Mesenchymal stem cell (in vitro differentiated cells and primary cell): Measurements from ENCODE around the gene PGLYRP2.
"Not testable (repeated sequence)": the region's sequence is repeated elsewhere in the genome, so short reads cannot be mapped to it uniquely, and the experiment has no call there.

Experiments used
- DNase-seq: peaks from one replicate; pipeline ENCODE4 v3.0.0-alpha.2; 2013
- H2AFZ ChIP-seq: one replicate; pipeline ENCODE4 v1.6.1; 2013; ENCODE audit warnings: low read depth, mild to moderate bottlenecking, control low read depth, inconsistent platforms, low read length, moderate library complexity
- H2AK5ac ChIP-seq: 2 replicates; pipeline ENCODE4 v1.6.1; 2013; ENCODE audit warnings: low read length, moderate library complexity, mild to moderate bottlenecking, inconsistent platforms; ENCODE audit not compliant: severe bottlenecking
- H2BK120ac ChIP-seq: one replicate; pipeline ENCODE4 v1.6.1; 2013; ENCODE audit warnings: low read depth, mild to moderate bottlenecking, inconsistent platforms, low read length, moderate library complexity
- H2BK12ac ChIP-seq, 2 experiments: one replicate each; pipeline ENCODE4 v1.6.1; 2013; ENCODE audit warnings: inconsistent platforms in 2 of 2, low read length in 2 of 2, mild to moderate bottlenecking in 2 of 2, moderate library complexity in 2 of 2, control low read depth in 1 of 2
- H2BK15ac ChIP-seq: one replicate; pipeline ENCODE4 v1.6.1; 2013; ENCODE audit warnings: mild to moderate bottlenecking, low read depth, inconsistent platforms; ENCODE audit not compliant: poor library complexity, severe bottlenecking
- H2BK5ac ChIP-seq: 2 replicates; pipeline ENCODE4 v1.6.1; 2013; ENCODE audit warnings: low read depth, mild to moderate bottlenecking, low read length, control low read depth, inconsistent platforms; ENCODE audit not compliant: poor library complexity, severe bottlenecking
- H3K14ac ChIP-seq, 2 experiments: one replicate each; pipeline ENCODE4 v1.6.1; 2013; ENCODE audit warnings: inconsistent platforms in 2 of 2, low read length in 2 of 2, control low read depth in 1 of 2, mild to moderate bottlenecking in 1 of 2, moderate library complexity in 1 of 2
- H3K18ac ChIP-seq, 2 experiments: one replicate each; pipeline ENCODE4 v1.6.1; 2013; ENCODE audit warnings: inconsistent platforms in 2 of 2, low read length in 2 of 2, control low read depth in 1 of 2, low read depth in 1 of 2, mild to moderate bottlenecking in 1 of 2
- H3K23ac ChIP-seq, 2 experiments: one replicate each; pipeline ENCODE4 v1.6.1; 2013; ENCODE audit warnings: inconsistent platforms in 2 of 2, low read length in 2 of 2, mild to moderate bottlenecking in 2 of 2, moderate library complexity in 2 of 2, control low read depth in 1 of 2
- H3K27ac ChIP-seq: 2 replicates; pipeline ENCODE4 v1.5.1; 2013; ENCODE audit warnings: mild to moderate bottlenecking, moderate library complexity, low read length, control low read depth, inconsistent platforms; ENCODE audit not compliant: poor library complexity, severe bottlenecking
- H3K27me3 ChIP-seq, 2 experiments: 2 replicates each; pipeline versions ENCODE4 v1.6.1 to v1.7.0; 2013; ENCODE audit warnings: low read length in 2 of 2, mild to moderate bottlenecking in 2 of 2, moderate library complexity in 2 of 2, control low read depth in 1 of 2, inconsistent platforms in 1 of 2; ENCODE audit not compliant: control insufficient read depth in 1 of 2, insufficient read depth in 1 of 2
- H3K36me3 ChIP-seq, 2 experiments: 2 replicates each; pipeline versions ENCODE4 v1.6.1 to v1.7.0; 2013; ENCODE audit warnings: low read length in 2 of 2, control low read depth in 1 of 2, inconsistent platforms in 1 of 2, low read depth in 1 of 2, mild to moderate bottlenecking in 1 of 2; ENCODE audit not compliant: insufficient read depth in 2 of 2, control insufficient read depth in 1 of 2
- H3K4ac ChIP-seq, 2 experiments: one replicate each; pipeline ENCODE4 v1.6.1; 2013; ENCODE audit warnings: inconsistent platforms in 2 of 2, low read length in 2 of 2, mild to moderate bottlenecking in 2 of 2, moderate library complexity in 2 of 2, control low read depth in 1 of 2, low read depth in 1 of 2
- H3K4me1 ChIP-seq: 2 replicates; pipeline ENCODE4 v1.6.1; 2013; ENCODE audit warnings: low read depth, low read length, control low read depth; ENCODE audit not compliant: control insufficient read depth, insufficient read depth
- H3K4me2 ChIP-seq: 2 replicates; pipeline ENCODE4 v1.6.1; 2013; ENCODE audit warnings: low read length, mild to moderate bottlenecking, inconsistent platforms; ENCODE audit not compliant: poor library complexity, severe bottlenecking
- H3K4me3 ChIP-seq, 2 experiments: 2 replicates each; pipeline versions ENCODE4 v1.5.1 to v1.7.0; 2013; ENCODE audit warnings: low read length in 2 of 2, mild to moderate bottlenecking in 2 of 2, control low read depth in 1 of 2, low read depth in 1 of 2; ENCODE audit not compliant: insufficient read depth in 1 of 2
- H3K79me1 ChIP-seq: replicated peaks from 2 replicates; pipeline ENCODE4 v1.6.1; 2013; ENCODE audit warnings: mild to moderate bottlenecking, control low read depth, low read length, inconsistent platforms; ENCODE audit not compliant: poor library complexity, severe bottlenecking
- H3K9ac ChIP-seq: 2 replicates; pipeline ENCODE4 v1.7.0; 2013; ENCODE audit warnings: mild to moderate bottlenecking, low read length, moderate library complexity
- H3K9me3 ChIP-seq: 2 replicates; pipeline ENCODE4 v1.7.0; 2013; ENCODE audit warnings: mild to moderate bottlenecking, low read length; ENCODE audit not compliant: control insufficient read depth
- H4K8ac ChIP-seq: one replicate; pipeline ENCODE4 v1.6.1; 2013; ENCODE audit warnings: inconsistent platforms, mild to moderate bottlenecking, low read length, moderate library complexity
- H4K91ac ChIP-seq: one replicate; pipeline ENCODE4 v1.6.1; 2013; ENCODE audit warnings: mild to moderate bottlenecking, low read length, inconsistent platforms
- WGBS: methylation state at CpG from one replicate; pipeline ENCODE4 v1.1.7; 2013; ENCODE audit warnings: mixed read lengths; 5-methylcytosine and 5-hydroxymethylcytosine counted together

Gene PGLYRP2

GRCh38 chr19:15475611-15476010 is 3.7 kb downstream of the PGLYRP2 start:
- H2AFZ ChIP-seq, result no peak overlapping the region
- no peak overlapping the region for H3K23ac ChIP-seq
- no peak overlapping the region for H3K4me3 ChIP-seq
- no peak overlapping the region for H3K27ac ChIP-seq
- 85% methylated on average over 10 of the region's 10 CpGs for WGBS
- no peak overlapping the region for H3K18ac ChIP-seq
- H2BK5ac ChIP-seq, result no peak overlapping the region
- H3K4me1 ChIP-seq, result no peaks in the 10 kb centered on the region
- no peak overlapping the region for H2AK5ac ChIP-seq
- no peak overlapping the region for H2BK15ac ChIP-seq
- DNase-seq, result no peak
- H3K79me1 ChIP-seq, result no peaks in the 10 kb centered on the region
- no peak overlapping the region for H2BK12ac ChIP-seq
- no peak overlapping the region for H3K4me2 ChIP-seq
- H3K4ac ChIP-seq, result no peak overlapping the region
- H4K8ac ChIP-seq, result no peak overlapping the region
- H3K27me3 ChIP-seq, result peaks cover 0 to 6% of the 10 kb centered on the region in 2 experiments
- no peak overlapping the region for H3K9ac ChIP-seq
- H3K36me3 ChIP-seq, result no peaks in the 10 kb centered on the region
- H4K91ac ChIP-seq, result no peak overlapping the region
- no peak overlapping the region for H3K14ac ChIP-seq
- H2BK120ac ChIP-seq, result no peak overlapping the region
- peaks cover 2% of the 10 kb centered on the region for H3K9me3 ChIP-seq

- no peak overlapping the region for H2BK120ac ChIP-seq
- H3K27ac ChIP-seq, result no peak overlapping the region
- peaks cover 0 to 6% of the 10 kb centered on the region in 2 experiments for H3K27me3 ChIP-seq
- no peak overlapping the region for H2AK5ac ChIP-seq
- H3K4me3 ChIP-seq, result no peak overlapping the region
- H4K91ac ChIP-seq, result no peak overlapping the region
- no peaks in the 10 kb centered on the region for H3K79me1 ChIP-seq
- H4K8ac ChIP-seq, result no peak overlapping the region
- H3K4me2 ChIP-seq, result no peak overlapping the region
- H2AFZ ChIP-seq, result no peak overlapping the region
- no peak overlapping the region for H2BK5ac ChIP-seq
- peaks cover 2% of the 10 kb centered on the region for H3K9me3 ChIP-seq
- no peaks in the 10 kb centered on the region for H3K4me1 ChIP-seq
- H2BK15ac ChIP-seq, result no peak overlapping the region
- H3K36me3 ChIP-seq, result no peaks in the 10 kb centered on the region
- 75% methylated on average over 3 of the region's 4 CpGs for WGBS
- no peak overlapping the region for H2BK12ac ChIP-seq
- no peak overlapping the region for H3K14ac ChIP-seq
- H3K18ac ChIP-seq, result no peak overlapping the region
- no peak for DNase-seq
- no peak overlapping the region for H3K4ac ChIP-seq
- H3K9ac ChIP-seq, result no peak overlapping the region
- H3K23ac ChIP-seq, result no peak overlapping the region
Observed at GRCh38 chr19:15475169-15475568, 4.1 kb downstream of the PGLYRP2 start.

DNA sequence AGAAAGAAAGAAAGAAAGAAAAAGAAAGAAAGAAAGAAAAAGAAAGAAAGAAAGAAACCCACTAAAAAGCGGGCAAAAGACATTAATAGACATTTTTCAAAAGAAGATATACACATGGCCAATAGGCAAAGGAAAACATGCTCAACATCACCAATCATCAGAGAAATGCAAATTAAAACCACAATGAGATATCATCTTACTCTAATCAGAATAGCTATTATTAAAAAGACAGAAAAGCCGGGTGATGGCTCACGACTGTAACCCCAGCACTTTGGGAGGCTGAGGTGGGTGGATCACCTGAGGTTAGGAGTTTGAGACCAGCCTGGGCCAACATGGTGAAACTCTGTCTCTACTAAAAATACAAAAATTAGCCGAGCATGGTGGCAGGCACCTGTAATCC is 5.5 kb downstream of the PGLYRP2 start:
- H4K8ac ChIP-seq, H3K27ac ChIP-seq, H3K4me3 ChIP-seq, H3K4ac ChIP-seq, H2BK5ac ChIP-seq, H3K4me1 ChIP-seq, H2AFZ ChIP-seq, H3K36me3 ChIP-seq, H2AK5ac ChIP-seq, H3K4me2 ChIP-seq, H4K91ac ChIP-seq, H2BK12ac ChIP-seq, DNase-seq, H3K9me3 ChIP-seq, H3K9ac ChIP-seq, H3K18ac ChIP-seq, H3K14ac ChIP-seq, H2BK120ac ChIP-seq, H3K23ac ChIP-seq, H2BK15ac ChIP-seq, H3K79me1 ChIP-seq: not testable (repeated sequence)
- H3K27me3 ChIP-seq, result peaks cover 0 to 15% of the 10 kb centered on the region in 2 experiments
- WGBS, result 72% methylated on average over 4 of the region's 4 CpGs

DNA sequence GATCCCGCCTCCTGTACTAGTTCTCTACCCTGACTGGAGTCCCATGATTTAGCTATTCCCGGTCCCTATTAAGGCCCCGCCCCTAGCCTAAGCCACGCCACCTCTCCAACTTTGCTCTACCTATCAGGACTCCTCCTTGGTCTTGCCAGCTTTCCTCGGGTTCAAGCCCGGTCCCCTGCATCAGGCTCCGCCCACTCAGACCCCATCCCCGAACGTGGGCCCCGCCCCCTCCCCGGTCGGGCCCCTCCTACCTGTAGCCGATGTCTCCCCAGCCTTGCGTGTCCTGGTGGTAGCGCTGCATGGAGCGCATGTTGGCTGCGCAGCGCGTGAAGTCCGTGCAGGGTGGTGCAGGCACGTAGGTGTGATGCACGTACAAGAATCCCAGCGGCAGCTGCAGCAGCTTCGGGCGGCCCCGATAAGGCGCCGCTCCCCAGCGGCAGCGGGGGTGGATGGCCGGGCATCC is 7.6 kb downstream of the PGLYRP2 start:
- no peaks in the 10 kb centered on the region for H3K36me3 ChIP-seq
- no peak overlapping the region for H3K4me2 ChIP-seq
- H3K4ac ChIP-seq, result no peak overlapping the region
- peaks cover 0 to 19% of the 10 kb centered on the region in 2 experiments for H3K27me3 ChIP-seq
- H4K8ac ChIP-seq, result no peak overlapping the region
- peaks cover 3% of the 10 kb centered on the region for H3K4me1 ChIP-seq
- H3K27ac ChIP-seq, result no peak overlapping the region
- no peak for DNase-seq
- no peak overlapping the region for H2BK12ac ChIP-seq
- no peak overlapping the region for H3K23ac ChIP-seq
- H2BK5ac ChIP-seq, result no peak overlapping the region
- no peak overlapping the region for H2AFZ ChIP-seq
- no peak overlapping the region for H3K4me3 ChIP-seq
- H2AK5ac ChIP-seq, result no peak overlapping the region
- no peak overlapping the region for H3K18ac ChIP-seq
- no peak overlapping the region for H3K14ac ChIP-seq
- WGBS, result 88% methylated on average over 31 of the region's 31 CpGs
- peaks cover 2% of the 10 kb centered on the region for H3K9me3 ChIP-seq
- no peaks in the 10 kb centered on the region for H3K79me1 ChIP-seq
- H2BK15ac ChIP-seq, result no peak overlapping the region
- no peak overlapping the region for H2BK120ac ChIP-seq
- no peak overlapping the region for H4K91ac ChIP-seq
- no peak overlapping the region for H3K9ac ChIP-seq
